HPDE6-E6E7 (cell line): Measurements from ENCODE around the gene EYA2.
"Not testable (repeated sequence)": the region's sequence is repeated elsewhere in the genome, so short reads cannot be mapped to it uniquely, and the experiment has no call there.

ENCODE experiments used
- DNase-seq: peaks from one replicate; pipeline ENCODE4 v3.0.0; 2011; ENCODE audit warnings: missing footprints; ENCODE audit errors: extremely low spot score

Gene EYA2, protein sequence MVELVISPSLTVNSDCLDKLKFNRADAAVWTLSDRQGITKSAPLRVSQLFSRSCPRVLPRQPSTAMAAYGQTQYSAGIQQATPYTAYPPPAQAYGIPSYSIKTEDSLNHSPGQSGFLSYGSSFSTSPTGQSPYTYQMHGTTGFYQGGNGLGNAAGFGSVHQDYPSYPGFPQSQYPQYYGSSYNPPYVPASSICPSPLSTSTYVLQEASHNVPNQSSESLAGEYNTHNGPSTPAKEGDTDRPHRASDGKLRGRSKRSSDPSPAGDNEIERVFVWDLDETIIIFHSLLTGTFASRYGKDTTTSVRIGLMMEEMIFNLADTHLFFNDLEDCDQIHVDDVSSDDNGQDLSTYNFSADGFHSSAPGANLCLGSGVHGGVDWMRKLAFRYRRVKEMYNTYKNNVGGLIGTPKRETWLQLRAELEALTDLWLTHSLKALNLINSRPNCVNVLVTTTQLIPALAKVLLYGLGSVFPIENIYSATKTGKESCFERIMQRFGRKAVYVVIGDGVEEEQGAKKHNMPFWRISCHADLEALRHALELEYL

DNA sequence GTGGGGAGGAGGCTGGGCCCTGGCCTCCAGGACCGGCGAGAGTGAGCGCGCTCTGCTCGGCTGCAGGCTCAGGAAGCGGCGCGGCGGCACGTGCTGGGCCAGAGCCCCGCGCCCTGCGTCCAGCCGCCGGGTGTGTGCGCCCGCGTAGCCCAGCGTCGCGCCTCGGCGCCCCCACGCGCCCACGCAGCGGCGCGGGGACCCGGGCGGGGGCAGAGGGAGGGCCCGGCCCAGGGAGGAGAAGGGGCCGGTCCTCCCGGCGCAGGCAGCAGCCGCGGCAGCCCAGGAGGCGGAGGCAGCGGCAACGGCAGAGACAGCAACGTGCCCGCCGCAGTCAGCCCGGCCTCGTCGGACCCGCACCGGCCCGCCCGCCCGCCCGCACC, at the start of gene EYA2:
EYA2 (plus strand) TSS at position 265 of the 380 bp plus-strand sequence. CDS start 95,168 bp downstream, outside the sequence.
- DNase-seq = no peak

DNA sequence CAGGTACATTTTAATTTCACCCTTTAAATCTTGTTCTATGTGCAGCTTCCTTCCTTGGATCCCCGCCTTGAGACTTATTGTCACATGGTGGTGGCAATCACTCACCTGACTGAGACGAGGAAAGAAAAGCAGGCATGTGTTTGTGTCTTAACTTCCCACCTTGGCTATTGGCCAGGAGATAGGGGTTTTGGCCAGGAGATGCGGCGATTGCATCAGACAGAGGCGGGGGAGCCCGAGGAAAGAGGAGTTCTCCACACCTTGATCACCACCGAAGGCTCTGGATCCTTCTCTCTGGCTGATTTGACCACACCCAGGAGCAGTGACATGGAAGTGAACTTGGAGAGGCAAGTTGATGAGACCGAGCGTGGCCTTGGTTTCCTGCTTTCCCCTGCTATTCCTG, 49.7 kb upstream of the EYA2 start:
- no peak for DNase-seq

DNA sequence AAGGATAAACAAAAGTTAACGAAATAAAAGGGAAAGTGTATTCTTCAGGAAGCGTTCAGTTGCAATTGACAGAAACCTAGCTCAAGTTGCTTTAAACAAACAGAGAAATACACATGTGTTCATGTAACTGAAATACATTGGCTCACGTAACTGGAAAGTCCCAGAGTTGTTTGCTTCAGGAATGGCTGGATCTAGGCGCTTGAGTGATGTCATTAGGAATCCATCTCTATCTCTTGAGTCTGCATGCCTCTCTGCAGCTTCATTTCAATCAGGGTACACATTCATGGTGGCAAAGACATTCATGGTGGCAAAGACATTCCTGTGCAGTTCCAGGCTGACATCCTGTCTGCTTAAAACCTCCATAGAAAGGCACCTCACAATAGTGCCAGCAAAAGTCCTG, 45.4 kb upstream of the EYA2 start:
- no peak for DNase-seq

DNA sequence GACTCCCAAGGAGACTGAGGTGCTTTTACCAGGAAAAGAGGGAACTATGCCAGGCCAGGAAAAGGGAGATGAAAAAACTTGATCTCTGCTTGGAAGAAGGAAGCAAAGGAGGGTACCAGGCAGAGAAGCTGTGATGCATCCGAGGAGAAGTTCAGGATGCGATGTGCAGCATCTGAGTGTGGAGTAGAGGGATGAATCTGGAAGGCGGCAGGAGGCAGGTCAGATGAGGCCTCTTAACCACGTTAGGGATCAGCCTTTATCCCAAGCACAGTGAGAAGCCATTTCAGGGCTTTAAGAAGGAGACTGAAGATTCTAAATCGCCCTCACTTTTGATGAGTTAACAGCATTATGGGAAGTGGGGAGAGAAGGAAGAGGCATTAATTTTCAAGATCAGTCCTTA, 44.9 kb upstream of the EYA2 start:
- no peak for DNase-seq

DNA sequence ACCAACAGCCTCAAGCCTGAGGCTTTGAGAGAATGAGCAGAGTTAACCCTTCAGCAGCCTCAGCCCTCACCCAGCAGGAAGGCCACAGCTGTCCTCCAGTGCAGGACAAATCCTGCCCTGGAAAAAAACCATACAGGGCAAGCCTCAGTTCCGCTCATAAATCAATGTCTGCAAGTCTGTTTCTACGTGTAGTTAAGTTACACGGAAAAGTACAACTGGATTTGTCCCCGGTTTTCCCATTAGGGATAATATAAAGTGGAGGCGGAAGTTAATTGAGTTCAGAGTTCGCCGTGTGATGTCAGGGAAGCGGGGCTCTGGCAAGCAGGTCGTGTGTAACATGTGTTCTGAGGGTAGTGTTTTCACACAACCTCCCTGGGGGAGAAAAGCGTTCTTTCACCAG, 44.2 kb upstream of the EYA2 start:
- DNase-seq = no peak

DNA sequence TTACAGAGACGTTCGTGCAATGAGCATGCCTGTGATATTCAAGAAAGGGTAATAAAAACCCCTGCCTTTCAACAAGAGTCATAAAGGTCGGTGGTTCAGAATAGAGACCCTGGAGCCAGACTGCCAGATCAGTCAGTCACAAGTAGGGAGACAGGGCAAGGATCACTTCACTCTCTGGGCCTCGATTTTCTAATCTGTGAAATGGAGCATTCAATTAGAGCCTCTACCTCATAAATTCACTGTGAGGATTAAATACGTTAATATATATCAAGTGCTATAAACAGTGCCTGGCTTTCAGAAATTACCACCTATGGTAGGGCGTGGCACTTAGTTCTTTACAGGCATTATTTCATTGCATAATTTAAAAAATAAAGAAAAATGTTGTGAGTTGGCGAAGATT, 43.7 kb upstream of the EYA2 start:
- no peak for DNase-seq

DNA sequence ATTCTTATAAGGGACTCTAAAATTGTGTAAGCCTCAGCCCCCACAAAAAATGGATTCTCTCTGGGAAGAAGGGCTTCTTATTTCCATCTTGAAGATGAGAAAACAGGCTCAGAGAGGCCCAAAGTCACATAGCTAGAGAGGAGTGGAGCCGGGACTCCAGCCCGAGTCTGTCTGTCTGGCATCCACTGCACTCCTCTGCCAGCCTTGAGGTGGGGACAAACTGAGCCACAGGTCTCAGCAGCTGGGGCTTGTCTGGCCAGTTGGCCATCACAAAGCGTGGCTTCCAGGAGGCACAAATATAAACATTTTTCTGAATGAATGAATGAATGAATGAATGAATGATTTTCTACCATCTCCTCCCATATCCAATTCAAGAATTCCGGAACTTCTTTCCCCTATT, 42.9 kb upstream of the EYA2 start:
- no peak for DNase-seq

DNA sequence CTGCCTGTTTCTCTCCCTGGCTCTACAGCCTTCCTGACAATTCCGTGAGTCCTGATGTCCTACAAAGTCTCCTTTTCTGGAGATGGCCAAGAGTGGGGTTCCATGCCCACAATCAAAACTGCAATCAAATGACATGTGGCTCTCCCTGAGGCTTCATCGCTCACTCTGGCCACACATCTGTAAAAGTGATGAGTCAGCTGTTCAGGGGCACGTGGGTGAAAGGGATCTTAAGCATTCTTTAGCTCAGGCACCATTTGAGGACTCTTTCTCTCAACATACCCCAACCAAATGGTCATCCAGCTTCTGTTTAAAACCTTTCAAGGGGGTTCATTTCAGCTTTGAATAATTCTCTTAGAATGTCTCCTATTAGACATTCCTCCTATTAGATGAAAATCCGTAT, 42.3 kb upstream of the EYA2 start:
- no peak for DNase-seq

DNA sequence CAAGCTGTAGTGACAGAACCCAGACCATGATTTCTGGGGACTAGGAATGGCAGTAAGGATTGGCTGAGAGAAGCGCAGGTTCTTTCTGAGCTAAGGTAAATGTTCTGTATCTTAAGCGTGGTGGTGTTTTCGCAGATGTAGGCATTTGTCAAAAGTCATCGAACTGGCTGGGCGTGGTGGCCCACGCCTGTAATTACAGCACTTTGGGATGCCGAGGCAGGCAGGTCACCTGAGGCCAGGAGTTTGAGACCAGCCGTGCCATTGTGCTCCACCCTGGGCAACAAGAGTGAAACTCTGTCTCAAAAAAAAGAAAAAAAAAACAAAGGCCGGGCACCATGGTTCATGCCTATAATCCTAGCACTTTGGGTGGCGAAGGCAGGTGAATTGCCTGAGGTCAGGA, 40.7 kb upstream of the EYA2 start:
- DNase-seq = no peak

DNA sequence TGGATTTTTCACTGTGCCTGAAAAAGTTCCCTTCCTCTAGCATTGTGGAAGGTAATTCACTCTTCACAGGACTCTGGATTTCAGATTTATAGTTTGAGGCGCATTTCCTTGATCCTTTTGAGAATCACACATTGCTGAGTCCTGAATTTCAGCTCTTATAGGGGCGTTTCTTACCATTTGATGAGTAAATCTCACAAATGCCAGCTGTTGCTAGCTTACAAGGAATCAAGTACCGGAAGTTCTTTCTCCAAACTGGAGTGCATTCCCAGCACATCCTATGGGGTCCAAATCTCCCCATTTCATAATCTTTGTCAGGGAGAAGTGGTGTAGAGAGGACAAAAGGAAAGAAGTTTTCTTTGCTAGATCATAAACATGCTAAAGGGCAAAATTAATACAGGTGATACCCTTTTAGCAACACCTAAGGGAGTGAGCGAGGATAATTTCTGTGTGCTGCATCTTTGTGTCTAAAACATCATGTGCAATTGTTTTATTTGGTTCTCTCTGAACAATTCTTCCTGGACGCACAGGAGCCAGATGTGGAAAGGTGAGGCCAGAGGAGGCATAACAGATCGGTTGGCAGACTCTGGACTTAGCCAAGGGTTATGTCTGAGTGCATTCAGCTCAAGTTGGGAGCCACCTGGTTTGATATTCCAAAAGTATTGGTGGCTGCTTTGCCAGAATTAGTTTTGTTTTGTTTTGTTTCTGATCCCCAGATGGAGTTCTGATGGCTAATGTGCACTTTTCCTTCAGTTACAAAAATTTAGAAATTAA, 37.4 kb upstream of the EYA2 start:
- DNase-seq = no peak

DNA sequence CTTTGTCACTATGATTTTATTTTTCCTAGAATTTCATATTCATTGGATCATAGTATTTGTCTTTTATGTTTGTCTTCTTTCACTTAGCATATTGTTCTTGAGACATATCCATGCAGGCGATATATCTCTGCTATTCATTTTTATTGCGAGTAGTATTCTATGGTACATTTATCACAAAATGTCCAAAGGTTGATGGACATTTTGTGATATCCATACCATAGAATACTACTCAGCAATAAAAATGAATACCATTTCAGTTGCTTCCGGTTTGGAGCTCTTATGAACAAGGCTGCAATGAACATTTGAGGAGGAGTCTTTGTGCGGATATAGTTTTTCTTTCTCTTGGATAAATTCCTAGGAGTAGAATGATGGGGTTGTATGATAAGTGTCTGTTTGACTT, 28.8 kb upstream of the EYA2 start:
- DNase-seq = no peak

DNA sequence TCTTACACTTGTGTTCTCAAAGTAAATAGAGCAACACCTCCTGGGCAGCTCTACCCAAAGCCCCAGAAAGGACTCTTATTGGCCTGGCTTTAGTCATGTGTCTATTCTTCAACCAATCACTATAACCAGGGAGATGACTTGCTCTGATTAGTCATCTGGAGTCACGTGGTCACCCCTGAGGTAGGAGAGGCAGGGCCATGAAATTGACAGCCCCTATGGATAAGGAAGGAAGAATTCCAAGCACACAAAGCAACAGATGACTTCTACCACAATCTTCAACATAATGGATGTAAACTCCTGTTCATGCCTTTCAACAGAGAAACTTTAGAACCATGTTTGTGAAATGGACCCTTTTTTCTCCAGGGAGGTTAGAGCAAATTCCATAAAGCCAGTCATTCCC, 24.6 kb upstream of the EYA2 start:
- DNase-seq = no peak

DNA sequence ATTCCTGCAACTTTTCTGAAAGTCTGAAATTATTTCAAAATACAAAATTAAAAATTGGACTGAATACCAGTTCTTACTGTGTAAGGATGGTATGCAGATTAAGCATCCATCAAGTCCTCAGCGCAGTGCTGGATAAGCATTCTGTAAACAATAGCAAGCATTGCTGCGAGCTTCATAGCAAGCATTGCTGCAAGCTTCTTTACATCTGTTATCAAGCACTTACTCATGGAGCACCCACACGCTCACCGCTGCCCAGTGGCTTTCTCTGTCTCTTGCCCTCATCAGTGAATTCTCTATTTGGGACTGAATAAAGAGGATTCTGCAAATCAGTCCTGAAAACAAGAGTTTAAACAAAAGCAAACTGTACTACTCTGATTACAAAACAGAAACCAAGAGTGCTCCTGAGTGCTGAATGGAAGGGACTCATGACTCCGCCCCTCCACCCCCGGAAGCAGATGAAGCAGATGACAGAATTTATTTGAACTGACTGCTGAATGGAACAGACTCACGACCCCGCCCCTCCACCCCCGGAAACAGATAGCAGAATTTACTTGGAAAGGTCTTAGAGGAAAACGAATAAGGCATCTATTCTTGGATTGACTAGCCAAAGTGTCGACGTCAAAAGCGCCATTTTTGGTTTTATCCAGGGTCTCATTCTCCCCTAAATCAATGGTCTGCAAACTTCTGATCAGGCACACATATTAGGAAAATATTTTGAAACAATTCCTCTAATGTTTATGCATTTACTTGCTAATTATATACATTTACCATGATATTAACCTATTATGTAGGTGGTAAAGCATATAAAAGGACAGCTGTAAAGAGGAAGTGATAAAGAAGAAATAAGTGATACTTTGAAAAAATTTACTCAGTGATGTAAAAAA, 22.1 kb upstream of the EYA2 start:
- DNase-seq = no peak

DNA sequence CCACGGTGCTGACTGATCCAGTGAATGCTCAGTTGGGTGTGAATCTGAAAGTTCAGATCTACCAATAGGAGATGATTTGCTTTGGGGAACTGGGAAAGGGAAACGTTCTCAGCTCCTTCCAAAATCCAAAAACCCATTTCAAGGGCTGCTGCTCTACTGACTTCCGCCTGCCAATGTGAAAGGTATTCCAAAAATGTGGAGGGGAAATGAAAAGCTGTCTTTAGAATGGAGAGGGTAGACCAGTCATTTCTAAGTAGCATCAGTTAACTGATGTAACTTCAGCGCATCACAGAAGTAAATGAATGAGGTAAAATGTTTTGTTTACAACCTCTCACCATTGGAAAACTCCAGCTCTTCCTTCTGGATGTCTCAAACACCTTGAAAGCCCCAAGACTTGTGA, 19.6 kb upstream of the EYA2 start:
- DNase-seq = no peak

DNA sequence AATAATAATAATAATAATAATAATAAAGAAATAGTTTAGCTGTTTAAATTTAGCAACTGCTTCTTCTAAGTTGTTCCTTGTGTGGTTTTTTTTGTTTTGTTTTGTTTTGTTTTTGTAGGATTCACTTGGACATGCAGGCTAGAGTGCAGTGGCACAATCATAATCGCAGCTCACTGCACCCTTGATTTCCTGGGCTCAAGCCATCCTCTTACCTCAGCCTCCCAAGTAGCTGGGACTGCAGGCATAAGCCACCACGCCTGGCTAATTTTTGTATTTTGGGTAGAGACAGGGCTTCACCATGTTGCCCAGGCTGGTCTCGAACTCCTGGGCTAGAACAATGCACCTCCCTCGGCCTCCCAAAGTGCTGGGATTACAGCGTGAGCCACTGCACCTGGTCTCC, 15.3 kb upstream of the EYA2 start:
- no peak for DNase-seq

DNA sequence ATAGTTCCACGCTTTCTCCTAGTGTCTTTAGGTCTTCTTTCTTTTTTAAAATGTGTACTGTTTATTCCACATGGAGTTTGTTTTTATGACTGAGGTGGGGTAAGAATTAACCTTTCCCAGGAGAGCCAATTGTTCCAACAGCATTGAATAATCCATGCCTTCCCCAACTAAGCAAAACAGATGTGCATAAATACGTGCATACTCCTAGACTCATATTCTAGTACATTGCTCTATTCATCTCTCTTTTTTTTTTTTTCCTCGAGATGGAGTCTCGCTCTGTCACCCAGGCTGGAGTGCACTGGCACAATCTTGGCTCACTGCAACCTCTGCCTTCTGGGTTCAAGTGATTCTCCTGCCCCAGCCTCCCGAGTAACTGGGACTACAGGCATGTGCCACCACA, 14.7 kb upstream of the EYA2 start:
- DNase-seq = not testable (repeated sequence)

DNA sequence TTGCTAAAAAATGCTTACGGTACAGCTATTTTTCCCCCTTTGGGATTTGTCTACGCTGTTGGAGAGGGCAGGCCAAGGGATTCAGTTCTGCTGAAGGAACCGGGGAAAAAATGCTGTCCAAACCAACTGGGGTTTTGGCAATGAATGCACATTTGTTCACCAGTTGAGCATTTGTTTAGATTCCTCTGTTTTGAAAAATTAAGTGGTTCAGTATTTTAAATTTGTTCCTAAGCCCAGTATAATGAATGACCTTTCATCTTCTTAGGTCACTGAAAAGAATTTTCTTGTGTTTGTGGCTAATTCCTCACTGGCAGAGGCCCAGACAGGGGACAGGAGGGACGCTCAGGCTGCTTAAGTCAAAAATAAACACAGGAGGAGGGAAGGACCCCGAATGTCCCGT, 10.8 kb upstream of the EYA2 start:
- no peak for DNase-seq

DNA sequence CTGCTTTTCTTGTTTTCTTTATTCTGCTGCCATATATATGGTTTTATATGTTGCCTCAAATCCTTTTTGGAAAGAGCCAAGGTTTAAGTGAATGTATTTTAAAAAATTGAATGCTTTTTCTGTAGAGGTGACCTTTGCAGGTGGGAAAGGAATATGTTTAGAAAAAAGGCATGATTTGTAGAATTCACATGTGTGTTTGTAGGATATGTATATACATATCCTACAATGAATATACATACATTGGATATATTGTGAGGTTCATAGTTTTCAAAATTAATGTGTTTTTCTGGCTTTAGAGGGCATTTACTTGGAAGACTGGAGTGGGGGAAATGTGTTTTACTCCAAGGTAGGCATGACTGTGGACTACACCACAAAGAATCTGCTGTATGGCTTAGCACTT, 4.0 kb upstream of the EYA2 start:
- DNase-seq = no peak

DNA sequence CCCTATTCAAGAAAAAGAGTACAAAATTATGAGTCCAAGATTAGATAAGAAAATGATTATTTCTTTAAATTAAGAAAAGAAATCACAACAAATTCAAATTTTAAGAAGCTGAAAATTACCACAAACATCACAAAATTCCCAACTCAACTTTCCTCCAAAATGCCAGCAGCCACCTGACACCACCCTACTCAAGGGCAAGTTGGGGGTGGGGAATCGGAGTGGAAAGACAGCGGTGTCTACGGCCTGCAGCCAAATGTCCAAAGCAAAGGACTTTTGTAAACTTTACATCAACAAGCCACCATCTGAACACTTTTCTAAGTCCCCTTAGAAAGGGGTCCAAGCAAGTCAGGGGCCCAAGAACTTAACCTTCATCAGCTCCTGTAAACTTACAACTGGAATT, 1.6 kb upstream of the EYA2 start:
- DNase-seq = no peak

DNA sequence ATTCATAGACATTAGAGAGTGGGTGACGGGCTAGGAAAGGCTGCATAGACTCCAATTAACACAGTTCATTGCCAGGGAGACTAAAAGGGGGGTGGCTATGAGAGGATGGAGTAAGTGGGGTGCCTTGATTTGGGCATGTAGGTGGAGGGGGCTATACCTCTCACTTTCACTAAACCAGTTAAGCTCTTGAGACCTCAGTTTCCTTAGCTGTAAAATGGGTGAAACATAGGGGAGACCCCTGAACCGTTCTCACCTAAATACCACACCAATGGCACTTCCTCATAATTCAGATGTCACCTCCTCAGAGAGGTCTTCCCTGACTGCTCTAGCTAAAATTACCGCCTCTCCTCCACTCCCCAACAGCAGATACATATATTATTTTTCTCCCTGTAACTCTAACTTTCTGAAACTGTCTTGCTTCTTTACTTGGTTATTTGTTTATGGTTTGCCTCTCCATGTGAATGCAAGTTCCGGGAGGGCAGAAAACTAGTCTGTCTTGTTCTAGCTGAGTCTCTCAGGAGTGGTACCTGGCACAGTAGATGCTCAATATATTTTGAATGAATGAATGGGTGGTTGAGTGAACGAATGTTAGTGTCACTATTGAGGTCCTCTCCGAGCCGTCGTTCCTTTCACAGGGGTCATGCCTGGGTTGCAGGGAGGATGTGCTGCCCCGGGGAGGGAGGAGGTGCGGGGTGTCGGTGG, 615 bp upstream of the EYA2 start:
- no peak for DNase-seq
